ENCODE measurements around the gene CDC5L. TPM values are rescaled to one million over a fixed set of nuclear protein-coding genes. Genes with fewer than 3 reads are reported as not detected.

The CDC5L gene
- polyA plus RNA-seq, 1 donor (not counting 4 experiments of a cell fraction or from before 2014, with no cell fraction given) = 16.6 TPM

GRCh38 chr6:44494011-44494501 is 106.5 kb downstream of the CDC5L start:
- no peaks in the 10 kb centered on the region for H3K9me1 ChIP-seq (ENCODE audit: control insufficient read depth, extremely low read depth, insufficient read depth, low read length)
- peak overlapping the region; percentile 60 for H3K4me2 ChIP-seq (ENCODE audit: control insufficient read depth, extremely low read depth, insufficient read depth, low read depth, low read length)
- peak overlapping the region; percentile 86 for H3K27ac ChIP-seq (ENCODE audit: control insufficient read depth, insufficient read depth, low read length)
- peak; percentile 24 to 39 (median 27) for TF ChIP-seq CTCF (optimal IDR thresholded peaks at IDR 0.05 in 1 of 3, IDR thresholded peaks at IDR 0.05 in 1 of 3, conservative IDR thresholded peaks at IDR 0.05 in 1 of 3; ENCODE audit: extremely low read depth in 1 of 3, insufficient read depth in 2 of 3, low read length in 3 of 3)
- TF ChIP-seq EZH2 (IDR thresholded peaks at IDR 0.05; ENCODE audit: low read length) = no peak
- peaks cover 48% of the 10 kb centered on the region for H3K4me1 ChIP-seq (ENCODE audit: control insufficient read depth, extremely low read depth, insufficient read depth, low read length)
- no peaks in the 10 kb centered on the region for H3K9me3 ChIP-seq (ENCODE audit: control insufficient read depth, low read depth, low read length)
- H3K79me2 ChIP-seq (ENCODE audit: control insufficient read depth, insufficient read depth, low read length) = no peaks in the 10 kb centered on the region
- FAIRE-seq (no peak), DNase-seq (ENCODE audit: low read depth, low spot score) (no peak)
- no peaks in the 10 kb centered on the region for H3K27me3 ChIP-seq (ENCODE audit: control insufficient read depth, extremely low read depth, insufficient read depth, low read length)
- dilution Hi-C loops (cut with MboI; ENCODE audit: extremely low pct_ligation_motif_present, low sequenced_read_pairs) = no loop called here
- no peak overlapping the region for H3K4me3 ChIP-seq (ENCODE audit: control insufficient read depth in 2 of 3, extremely low read depth in 1 of 3, insufficient read depth in 2 of 3, low read depth in 1 of 3, low read length in 3 of 3)
- peak overlapping the region; percentile 24 for H2AFZ ChIP-seq (ENCODE audit: control insufficient read depth, low read length)
- H3K9ac ChIP-seq (ENCODE audit: control insufficient read depth, extremely low read depth, insufficient read depth, low read length) = peak overlapping the region; percentile 38
- H3K36me3 ChIP-seq (ENCODE audit: control insufficient read depth in 2 of 2, extremely low read depth in 1 of 2, insufficient read depth in 2 of 2, low read length in 2 of 2) = no peaks in the 10 kb centered on the region
- H4K20me1 ChIP-seq (ENCODE audit: control insufficient read depth, extremely low read depth, insufficient read depth, low read length) = no peaks in the 10 kb centered on the region

GRCh38 chr6:44495036-44495901 is 107.8 kb downstream of the CDC5L start:
- Histone ChIP-seq H3K79me2 (ENCODE audit: control insufficient read depth, insufficient read depth, low read length) (no peaks in the 10 kb centered on the region), H3K4me3 (ENCODE audit: control insufficient read depth in 2 of 3, extremely low read depth in 1 of 3, insufficient read depth in 2 of 3, low read depth in 1 of 3, low read length in 3 of 3) (no peak overlapping the region), H4K20me1 (ENCODE audit: control insufficient read depth, extremely low read depth, insufficient read depth, low read length) (no peaks in the 10 kb centered on the region), H3K9me3 (ENCODE audit: control insufficient read depth, low read depth, low read length) (no peaks in the 10 kb centered on the region), H3K4me2 (ENCODE audit: control insufficient read depth, extremely low read depth, insufficient read depth, low read depth, low read length) (no peak overlapping the region), H3K27me3 (ENCODE audit: control insufficient read depth, extremely low read depth, insufficient read depth, low read length) (no peaks in the 10 kb centered on the region), H3K9me1 (ENCODE audit: control insufficient read depth, extremely low read depth, insufficient read depth, low read length) (no peaks in the 10 kb centered on the region), H3K4me1 (ENCODE audit: control insufficient read depth, extremely low read depth, insufficient read depth, low read length) (peaks cover 37% of the 10 kb centered on the region), H3K36me3 (ENCODE audit: control insufficient read depth in 2 of 2, extremely low read depth in 1 of 2, insufficient read depth in 2 of 2, low read length in 2 of 2) (no peaks in the 10 kb centered on the region), H3K9ac (ENCODE audit: control insufficient read depth, extremely low read depth, insufficient read depth, low read length) (no peak overlapping the region), H3K27ac (ENCODE audit: control insufficient read depth, insufficient read depth, low read length) (no peak overlapping the region), H2AFZ (ENCODE audit: control insufficient read depth, low read length) (no peak overlapping the region)
- dilution Hi-C loops (cut with MboI; ENCODE audit: extremely low pct_ligation_motif_present, low sequenced_read_pairs) = no loop called here
- DNase-seq (ENCODE audit: low read depth, low spot score) (no peak), FAIRE-seq (no peak)
- TF ChIP-seq CTCF (optimal IDR thresholded peaks at IDR 0.05 in 1 of 3, IDR thresholded peaks at IDR 0.05 in 1 of 3, conservative IDR thresholded peaks at IDR 0.05 in 1 of 3; ENCODE audit: extremely low read depth in 1 of 3, insufficient read depth in 2 of 3, low read length in 3 of 3) (no peak), EZH2 (IDR thresholded peaks at IDR 0.05; ENCODE audit: low read length) (no peak)
